WTC11 (cell line): ENCODE results near the gene ANKRD33. TPM values are rescaled to one million over a fixed set of nuclear protein-coding genes. Genes with fewer than 3 reads are reported as not detected.

Experiments
- ATAC-seq: fragments of 200-7000 bp; cut with Tn5 transposase; 2 replicates; pipeline ENCODE4 v1.10.0; 2021; ENCODE audit warnings: mild to moderate bottlenecking, moderate library complexity
- CTCF ChIA-PET: fragments of 300-600 bp; sonication (Branson Sonifier 250); formaldehyde crosslinking; loops from one replicate; lab custom pipeline; 2021; ENCODE audit warnings: antibody characterized with exemption; lab: Charles Lee
- POLR2A ChIA-PET: fragments of 350-600 bp; sonication (Branson Sonifier 250); formaldehyde crosslinking; loops from one replicate; lab custom pipeline; 2021; ENCODE audit warnings: antibody characterized with exemption; lab: Charles Lee
- DNase-seq: peaks from one replicate; pipeline ENCODE4 v3.0.0; 2021; ENCODE audit warnings: low spot score
- H3K27ac Mint-ChIP-seq: 2 replicates; pipeline ENCODE4 v1.8.0; 2021; ENCODE audit warnings: mixed read lengths
- H3K27me3 Mint-ChIP-seq: 2 replicates; pipeline ENCODE4 v1.8.0; 2021; ENCODE audit warnings: low read depth, mild to moderate bottlenecking, moderate library complexity, mixed read lengths
- H3K36me3 Mint-ChIP-seq: 2 replicates; pipeline ENCODE4 v1.8.0; 2021; ENCODE audit warnings: mixed read lengths
- H3K4me1 Mint-ChIP-seq: 2 replicates; pipeline ENCODE4 v1.8.0; 2022; ENCODE audit warnings: mixed read lengths
- H3K4me3 Mint-ChIP-seq: 2 replicates; pipeline ENCODE4 v1.8.0; 2021; ENCODE audit warnings: mild to moderate bottlenecking, moderate library complexity, mixed read lengths
- H3K9me3 Mint-ChIP-seq: 2 replicates; pipeline ENCODE4 v1.8.0; 2021; ENCODE audit warnings: mixed read lengths
- AFF4 ChIP-seq: sonication (generic); formaldehyde crosslinking; IDR thresholded peaks from 2 replicates; pipeline ENCODE4 v1.8.1; 2023; ENCODE audit warnings: mild to moderate bottlenecking, missing genetic modification reagents, borderline replicate concordance
- CDX4 ChIP-seq: fragments of 250-450 bp; sonication (Bioruptor Pico); IDR thresholded peaks from 2 replicates; pipeline ENCODE4 v1.9.0; 2021; ENCODE audit warnings: moderate library complexity, mild to moderate bottlenecking, inconsistent platforms, borderline replicate concordance
- CTCF ChIP-seq: fragments of 200-600 bp; IDR thresholded peaks from 2 replicates; pipeline ENCODE4 v1.8.0; 2022; ENCODE audit warnings: antibody characterized with exemption
- E2F4 ChIP-seq: sonication (generic); formaldehyde crosslinking; IDR thresholded peaks from 2 replicates; pipeline ENCODE4 v1.8.1; 2022; ENCODE audit warnings: low read depth, mild to moderate bottlenecking, moderate library complexity, missing genetic modification reagents, borderline replicate concordance
- ESRRA ChIP-seq: sonication (generic); formaldehyde crosslinking; IDR thresholded peaks from 2 replicates; pipeline ENCODE4 v1.8.1; 2022; ENCODE audit warnings: mild to moderate bottlenecking, missing genetic modification reagents, borderline replicate concordance
- MAX ChIP-seq: sonication (generic); formaldehyde crosslinking; IDR thresholded peaks from 2 replicates; pipeline ENCODE4 v1.8.0; 2022; ENCODE audit warnings: mild to moderate bottlenecking, missing genetic modification reagents
- MXD4 ChIP-seq: fragments of 250-450 bp; sonication (Bioruptor Pico); IDR thresholded peaks from 2 replicates; pipeline ENCODE4 v1.8.0; 2021; ENCODE audit warnings: mild to moderate bottlenecking, moderate library complexity, borderline replicate concordance
- PRDM15 ChIP-seq: sonication (generic); formaldehyde crosslinking; IDR thresholded peaks from 2 replicates; pipeline ENCODE4 v1.8.0; 2022; ENCODE audit warnings: missing genetic modification reagents
- PREB ChIP-seq: sonication (generic); formaldehyde crosslinking; IDR thresholded peaks from 2 replicates; pipeline ENCODE4 v1.8.1; 2022; ENCODE audit warnings: mild to moderate bottlenecking, missing genetic modification reagents, moderate library complexity, borderline replicate concordance
- PRRX2 ChIP-seq: fragments of 250-450 bp; sonication (Bioruptor Pico); IDR thresholded peaks from 2 replicates; pipeline ENCODE4 v1.8.0; 2021; ENCODE audit warnings: mild to moderate bottlenecking
- ZMAT4 ChIP-seq: fragments of 250-450 bp; sonication (Bioruptor Pico); IDR thresholded peaks from 2 replicates; pipeline ENCODE4 v1.9.0; 2021; ENCODE audit warnings: mild to moderate bottlenecking
- ZNF138 ChIP-seq: sonication (generic); formaldehyde crosslinking; conservative IDR thresholded peaks from 2 replicates; pipeline ENCODE4 v1.8.1; 2022; ENCODE audit warnings: mild to moderate bottlenecking, moderate library complexity, missing genetic modification reagents
- ZNF219 ChIP-seq: sonication (generic); formaldehyde crosslinking; IDR thresholded peaks from 2 replicates; pipeline ENCODE4 v1.8.0; 2023; ENCODE audit warnings: missing genetic modification reagents, mild to moderate bottlenecking, borderline replicate concordance
- ZNF532 ChIP-seq: fragments of 250-450 bp; sonication (Bioruptor Pico); IDR thresholded peaks from 2 replicates; pipeline ENCODE4 v1.9.0; 2021; ENCODE audit warnings: mild to moderate bottlenecking, borderline replicate concordance
- total RNA-seq: library from RNA; stranded (reverse); gene quantifications from 3 replicates; pipeline ENCODE4 v1.2.3, GENCODE V29; 2021

ANKRD33 gene
- total RNA-seq, 1 experiment from 2014 or later = 1.7 TPM

- no peak for TF ChIP-seq AFF4 (CRISPR knock-in tag)
- no peak for TF ChIP-seq E2F4 (CRISPR knock-in tag)
Observed at GRCh38 chr12:51850965-51851299, 37.0 kb upstream of the ANKRD33 start (continued).

- CTCF ChIA-PET = interaction anchor here (0.5 to 1.5 kb wide), 8 partner anchors 11 to 34 kb away, joined by 3 to 8 read pairs (median 4); no protein-coding TSS in a partner anchor
- Mint-ChIP-seq H3K27me3 (peaks cover 58% of the 10 kb centered on the region), H3K36me3 (no peaks in the 10 kb centered on the region), H3K4me1 (peaks cover 38% of the 10 kb centered on the region), H3K4me3 (no peak overlapping the region), H3K27ac (no peak overlapping the region), H3K9me3 (no peaks in the 10 kb centered on the region)
- DNase-seq (no peak), ATAC-seq (no peak)
- POLR2A ChIA-PET = no interaction called here
- TF ChIP-seq ZNF532 = no peak
- TF ChIP-seq PRDM15 (CRISPR knock-in tag) = no peak
- no peak for TF ChIP-seq CDX4 (CRISPR knock-in tag)
- TF ChIP-seq ZNF138 = no peak
- no peak for TF ChIP-seq PRRX2 (CRISPR knock-in tag)
- TF ChIP-seq PREB = no peak
- TF ChIP-seq ESRRA (CRISPR knock-in tag) = no peak
- no peak for TF ChIP-seq ZNF219 (CRISPR knock-in tag)
- no peak for TF ChIP-seq MAX (CRISPR knock-in tag)
- no peak for TF ChIP-seq CTCF
- TF ChIP-seq ZMAT4 (CRISPR knock-in tag) = no peak
- no peak for TF ChIP-seq MXD4 (CRISPR knock-in tag)
Observed at GRCh38 chr12:51851413-51852124, 36.3 kb upstream of the ANKRD33 start.
